K562 (cell line): ENCODE measurements around the gene ATP2A1. TPM values are rescaled to one million over a fixed set of nuclear protein-coding genes. Genes with fewer than 3 reads are reported as not detected.

Experiments
- ATAC-seq: fragments of 200-7000 bp; cut with Tn5 transposase; 3 replicates; pipeline ENCODE4 v1.9.1; 2020; ENCODE audit warnings: moderate library complexity
- BruUV-seq: library from RNA; stranded (reverse); fragments of 400-500 nt; replicated peaks from 2 replicates; lab custom pipeline; 2021; lab: Mats Ljungman, UMichigan
- CTCF ChIA-PET: fragments of 300-600 bp; formaldehyde crosslinking; extraction: SDS; loops from one replicate; lab custom pipeline; 2021; ENCODE audit warnings: low intra/inter-chr PET ratio; lab: Yijun Ruan, JAX
- POLR2A ChIA-PET: fragments of 300-600, 350-650 bp; sonication (Branson Sonifier 250); formaldehyde crosslinking; extraction: SDS; loops from one replicate; lab custom pipeline; 2021; ENCODE audit warnings: antibody characterized with exemption, inconsistent platforms; lab: Yijun Ruan, JAX
- DNase-seq, 4 experiments: peaks; one replicate each; pipeline versions ENCODE4 v3.0.0 to v3.0.0-alpha.2; 2011 to 2018; ENCODE audit warnings: low spot score in 3 of 4, mixed read lengths in 3 of 4; ENCODE audit errors: extremely low read depth in 1 of 4
- FAIRE-seq: peaks from 2 replicates; lab custom pipeline; 2011; peaks lifted over from hg19 to GRCh38; lab: Jason Lieb, UNC
- H2AFZ ChIP-seq: 2 replicates; pipeline ENCODE4 v1.6.0; 2011; ENCODE audit warnings: low read depth, low read length, control low read depth, inconsistent platforms
- H3K27ac ChIP-seq: fragments of 200-600 bp; 3 replicates; pipeline ENCODE4 v1.8.0; 2011; ENCODE audit warnings: low read depth, mild to moderate bottlenecking, control low read depth, inconsistent platforms, low read length, moderate library complexity, mixed read lengths; ENCODE audit errors: extremely low read depth
- H3K27me3 ChIP-seq, 2 experiments: fragments of 300-600 bp in 1 of 2; 2 replicates in 1 of 2; 3 replicates in 1 of 2; pipeline versions ENCODE4 v1.6.0 to v1.8.0; 2011; ENCODE audit warnings: inconsistent platforms in 2 of 2, low read length in 2 of 2, mild to moderate bottlenecking in 1 of 2, mixed read lengths in 1 of 2, moderate library complexity in 1 of 2; ENCODE audit not compliant: control insufficient read depth in 2 of 2, insufficient read depth in 2 of 2
- H3K36me3 ChIP-seq: fragments of 300-600 bp; 3 replicates; pipeline ENCODE4 v1.8.0; 2011; ENCODE audit warnings: mild to moderate bottlenecking, low read length, inconsistent platforms; ENCODE audit not compliant: control insufficient read depth, insufficient read depth
- H3K4me1 ChIP-seq, 2 experiments: fragments of 200-600 bp in 1 of 2; replicated peaks in 1 of 2; 2 replicates in 1 of 2; 3 replicates in 1 of 2; pipeline versions ENCODE4 v1.5.1 to v1.8.0; 2011; ENCODE audit warnings: inconsistent platforms in 2 of 2, low read length in 2 of 2, mild to moderate bottlenecking in 1 of 2, mixed read lengths in 1 of 2, moderate library complexity in 1 of 2; ENCODE audit not compliant: control insufficient read depth in 2 of 2, insufficient read depth in 2 of 2
- H3K4me2 ChIP-seq: 2 replicates; pipeline ENCODE4 v1.6.1; 2011; ENCODE audit warnings: low read length, control low read depth, inconsistent platforms, mixed read lengths; ENCODE audit not compliant: insufficient read depth
- H3K4me3 ChIP-seq: fragments of 200-600 bp; sonication (generic), shearing (Covaris generic); 2 replicates; pipeline ENCODE4 v1.5.1; 2016; ENCODE audit warnings: control low read depth, inconsistent platforms
- H3K79me2 ChIP-seq: fragments of 200-600 bp; 3 replicates; pipeline ENCODE4 v1.8.0; 2011; ENCODE audit warnings: low read length, inconsistent platforms; ENCODE audit not compliant: control insufficient read depth, insufficient read depth
- H3K9ac ChIP-seq, 2 experiments: 2 replicates each; pipeline versions ENCODE4 v1.6.0 to v1.6.1; 2011; ENCODE audit warnings: low read depth in 2 of 2, low read length in 2 of 2, control low read depth in 1 of 2, inconsistent platforms in 1 of 2, mild to moderate bottlenecking in 1 of 2, mixed read lengths in 1 of 2; ENCODE audit not compliant: insufficient read depth in 1 of 2
- H3K9me1 ChIP-seq: one replicate; pipeline ENCODE4 v1.6.0; 2011; ENCODE audit warnings: inconsistent platforms, mild to moderate bottlenecking, low read length, moderate library complexity; ENCODE audit not compliant: control insufficient read depth, insufficient read depth
- H3K9me3 ChIP-seq: replicated peaks from 2 replicates; pipeline ENCODE4 v1.5.1; 2011; ENCODE audit warnings: low read depth, low read length, inconsistent platforms; ENCODE audit not compliant: control insufficient read depth, insufficient read depth
- H4K20me1 ChIP-seq: replicated peaks from 2 replicates; pipeline ENCODE4 v1.6.1; 2011; ENCODE audit warnings: low read length, inconsistent platforms, mixed read lengths; ENCODE audit not compliant: control insufficient read depth, insufficient read depth
- BCOR ChIP-seq: fragments of 450-650 bp; IDR thresholded peaks from 2 replicates; pipeline ENCODE4 v1.6.1; 2016
- CUX1 ChIP-seq: fragments of 200-800 bp; sonication (Bioruptor generic); IDR thresholded peaks from 2 replicates; pipeline ENCODE4 v1.6.1; 2016; ENCODE audit warnings: missing genetic modification characterization, missing compliant biosample characterization
- ETV1 ChIP-seq: fragments of 450-650 bp; conservative IDR thresholded peaks from 2 replicates; pipeline ENCODE4 v1.6.1; 2016; ENCODE audit warnings: missing genetic modification characterization, control low read depth, low read depth, missing compliant biosample characterization
- HNRNPL ChIP-seq: fragments of 200-400 bp; formaldehyde crosslinking; IDR thresholded peaks from 2 replicates; pipeline ENCODE4 v1.6.1; 2017; ENCODE audit warnings: low read depth, mild to moderate bottlenecking, low read length
- RBM25 ChIP-seq: fragments of 200-400 bp; formaldehyde crosslinking; IDR thresholded peaks from 2 replicates; pipeline ENCODE4 v1.6.1; 2018; ENCODE audit warnings: low read length, low read depth, moderate library complexity; ENCODE audit not compliant: severe bottlenecking
- WGBS: fragments of 100-300 bp; shearing (Covaris generic); methylation state at CpG from one replicate; pipeline ENCODE4 v1.1.6; 2016; ENCODE audit warnings: low coverage, mixed read lengths; ENCODE audit not compliant: insufficient coverage; ENCODE audit errors: missing lambda C conversion rate; 5-methylcytosine and 5-hydroxymethylcytosine counted together
- in situ Hi-C: fragments of 300-500 bp; cut with MboI; formaldehyde crosslinking; loops from 4 replicates; pipeline ENCODE4 v1.15.0; 2018; ENCODE audit warnings: inconsistent platforms, mixed read lengths
- intact Hi-C: fragments of 100-400 bp; cut with micrococcal nuclease; formaldehyde crosslinking; loops from 2 replicates; pipeline ENCODE4 v1.14.2; 2022
- polyA plus RNA-seq, 8 experiments: library from polyadenylated mRNA; depleted of rRNA in 4 of 8; stranded (reverse) in 5 of 8; unstranded in 3 of 8; fragments of >200 nt; fragmentation: Nextera tagmentation in 2 of 8; fragmentation: Illumina TruSeq in 1 of 8; extraction: Ambion mirVana in 2 of 8; extraction: Trizol in 1 of 8; gene quantifications; 2 replicates each; pipeline versions ENCODE4 v1.2.1 to v1.2.3, GENCODE V29; 2011 to 2014; ENCODE audit warnings: inconsistent platforms in 1 of 8, missing spikeins in 1 of 8
- total RNA-seq, 7 experiments: library from RNA; depleted of rRNA in 6 of 7; stranded (reverse); fragments of >200 nt in 6 of 7; fragmentation: Illumina TruSeq in 2 of 7; extraction: Trizol in 2 of 7; gene quantifications; 2 replicates each; pipeline versions ENCODE4 v1.2.1 to v1.2.3, GENCODE V29; 2011 to 2021; ENCODE audit warnings: low replicate concordance in 1 of 7

ATP2A1 gene
- total and polyA plus RNA-seq, 9 of the 15 experiments (the other 6 are each of a cell fraction or from before 2014, with no cell fraction given), result 0.25 to 2.6 (median 0.65) TPM

DNA sequence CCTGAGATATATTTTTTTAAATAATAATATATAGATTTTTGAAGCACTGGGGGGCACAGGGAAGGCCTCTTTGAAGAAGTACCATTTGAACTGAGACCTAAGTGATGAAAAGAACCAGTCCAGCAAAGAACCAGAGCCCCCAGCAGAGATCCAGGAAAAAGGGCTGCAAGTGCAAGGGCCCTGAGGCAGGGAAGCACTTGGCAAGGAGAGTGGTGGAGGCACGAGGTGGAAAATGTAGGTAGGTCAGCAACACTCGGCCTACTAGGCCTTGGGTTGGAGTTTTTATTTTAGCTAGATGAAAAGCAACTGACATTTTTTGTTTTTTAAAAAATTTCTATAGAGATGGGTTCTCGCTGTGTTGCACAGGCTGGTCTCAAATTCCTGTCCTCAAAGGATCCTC, 51.9 kb downstream of the ATP2A1 start:
- BruUV-seq, result no TSS peak
- Histone ChIP-seq H4K20me1 (no peaks in the 10 kb centered on the region), H3K4me2 (no peak overlapping the region), H3K36me3 (no peaks in the 10 kb centered on the region), H3K27me3 (no peaks in the 10 kb centered on the region), H3K9ac (no peak overlapping the region), H2AFZ (no peak overlapping the region), H3K27ac (no peak overlapping the region), H3K9me1 (no peaks in the 10 kb centered on the region), H3K9me3 (no peaks in the 10 kb centered on the region), H3K4me1 (peaks cover 4 to 21% of the 10 kb centered on the region in 2 experiments; a peak in 4 of 5 replicates), H3K4me3 (no peak overlapping the region), H3K79me2 (0 out of 3 replicates have a peak, but pooled peaks cover under 1% of the 10 kb centered on the region)
- WGBS, result 42% methylated on average over 3 of the region's 3 CpGs
- FAIRE-seq (no peak), DNase-seq (no peak), ATAC-seq (no peak)
- TF ChIP-seq BCOR, result 0 out of 2 replicates have a peak, but pooled peaks have one; percentile 20
- TF ChIP-seq HNRNPL, result no peak
- no peak for TF ChIP-seq ETV1 (tag)
- peak; percentile 84 for TF ChIP-seq RBM25
- TF ChIP-seq CUX1 (CRISPR knock-in tag), result no peak
- in situ Hi-C loops, result loop anchor here (25.0 kb wide), 1 partner anchor 493 kb away; no protein-coding TSS in a partner anchor
- ChIA-PET POLR2A (interaction anchor here (0.6 kb wide), 1 partner anchor 98 kb away, joined by 3 read pairs; no protein-coding TSS in a partner anchor), CTCF (no interaction called here)
- intact Hi-C loops, result no loop called here
